IMR-90 (cell line): ENCODE results near the gene LPIN1. TPM values are rescaled to one million over a fixed set of nuclear protein-coding genes. Genes with fewer than 3 reads are reported as not detected.
"Not testable (repeated sequence)": the region's sequence is repeated elsewhere in the genome, so short reads cannot be mapped to it uniquely, and the experiment has no call there.

Experiments
- ATAC-seq: fragments of 200-7000 bp; cut with Tn5 transposase; 2 replicates; pipeline ENCODE4 v1.9.1; 2020; ENCODE audit warnings: low read depth, mild to moderate bottlenecking, moderate library complexity
- BruUV-seq: library from RNA; stranded (reverse); fragments of 400-500 nt; replicated peaks from 2 replicates; lab custom pipeline; 2021; lab: Mats Ljungman, UMichigan
- CTCF ChIA-PET: fragments of 300-600 bp; formaldehyde crosslinking; extraction: SDS; loops from one replicate; lab custom pipeline; 2021; ENCODE audit warnings: antibody characterized with exemption; lab: Yijun Ruan, JAX
- POLR2A ChIA-PET: fragments of 300-600 bp; sonication (Branson Sonifier 250); formaldehyde crosslinking; loops from one replicate; lab custom pipeline; 2022; ENCODE audit warnings: antibody characterized with exemption; ENCODE audit not compliant: unreplicated experiment; lab: Charles Lee
- DNase-seq: peaks from one replicate; pipeline ENCODE4 v3.0.0; 2013
- H2AFZ ChIP-seq: replicated peaks from 2 replicates; pipeline ENCODE3; 2013; ENCODE audit warnings: low read length, mild to moderate bottlenecking; ENCODE audit not compliant: poor library complexity
- H2AK5ac ChIP-seq: 2 replicates; pipeline ENCODE4 v1.6.1; 2013; ENCODE audit warnings: low read depth, low read length, inconsistent platforms
- H2AK9ac ChIP-seq: replicated peaks from 2 replicates; pipeline ENCODE3; 2013; ENCODE audit warnings: mild to moderate bottlenecking, low read depth, low read length, moderate library complexity; ENCODE audit not compliant: poor library complexity
- H2BK120ac ChIP-seq: 2 replicates; pipeline ENCODE4 v1.6.1; 2013; ENCODE audit warnings: low read depth, low read length, inconsistent platforms
- H2BK15ac ChIP-seq: 3 replicates; pipeline ENCODE4 v1.6.1; 2013; ENCODE audit warnings: low read depth, low read length, inconsistent platforms
- H2BK20ac ChIP-seq: 2 replicates; pipeline ENCODE4 v1.6.1; 2013; ENCODE audit warnings: low read depth, mild to moderate bottlenecking, inconsistent platforms, low read length, moderate library complexity
- H2BK5ac ChIP-seq: 2 replicates; pipeline ENCODE4 v1.6.1; 2013; ENCODE audit warnings: mild to moderate bottlenecking, low read depth, low read length, inconsistent platforms; ENCODE audit not compliant: poor library complexity, severe bottlenecking
- H3K14ac ChIP-seq: replicated peaks from 2 replicates; pipeline ENCODE4 v1.6.1; 2013; ENCODE audit warnings: low read depth, low read length, inconsistent platforms
- H3K18ac ChIP-seq: 2 replicates; pipeline ENCODE4 v1.6.1; 2013; ENCODE audit warnings: low read depth, low read length, control low read depth
- H3K23ac ChIP-seq: 2 replicates; pipeline ENCODE4 v1.6.1; 2013; ENCODE audit warnings: low read depth, low read length, inconsistent platforms
- H3K27ac ChIP-seq: 2 replicates; pipeline ENCODE4 v1.5.1; 2013; ENCODE audit warnings: mild to moderate bottlenecking, control low read depth, low read length; ENCODE audit not compliant: insufficient read depth
- H3K27me3 ChIP-seq: 2 replicates; pipeline ENCODE4 v1.6.1; 2013; ENCODE audit warnings: low read length; ENCODE audit not compliant: control insufficient read depth, insufficient read depth
- H3K36me3 ChIP-seq: 2 replicates; pipeline ENCODE4 v1.6.1; 2013; ENCODE audit warnings: low read length, mixed read lengths; ENCODE audit not compliant: control insufficient read depth, insufficient read depth
- H3K4ac ChIP-seq: 2 replicates; pipeline ENCODE4 v1.6.1; 2013; ENCODE audit warnings: low read depth, low read length, inconsistent platforms
- H3K4me1 ChIP-seq: 2 replicates; pipeline ENCODE4 v1.6.1; 2013; ENCODE audit warnings: low read length, mixed read lengths; ENCODE audit not compliant: control insufficient read depth, insufficient read depth
- H3K4me2 ChIP-seq: 2 replicates; pipeline ENCODE4 v1.6.1; 2013; ENCODE audit warnings: low read depth, mild to moderate bottlenecking, control low read depth, low read length, moderate library complexity
- H3K4me3 ChIP-seq: 2 replicates; pipeline ENCODE4 v1.5.1; 2013; ENCODE audit warnings: low read depth, mild to moderate bottlenecking, control low read depth, low read length, moderate library complexity; ENCODE audit not compliant: insufficient read depth
- H3K56ac ChIP-seq: 2 replicates; pipeline ENCODE4 v1.6.1; 2013; ENCODE audit warnings: low read length, inconsistent platforms; ENCODE audit not compliant: insufficient read depth; ENCODE audit errors: extremely low read depth
- H3K79me1 ChIP-seq, 2 experiments: 2 replicates each; pipeline ENCODE4 v1.6.1; 2013; ENCODE audit warnings: low read length in 2 of 2, inconsistent platforms in 1 of 2, low read depth in 1 of 2
- H3K9ac ChIP-seq: 2 replicates; pipeline ENCODE4 v1.6.1; 2013; ENCODE audit warnings: low read depth, low read length, control low read depth
- H3K9me1 ChIP-seq: 2 replicates; pipeline ENCODE4 v1.6.1; 2013; ENCODE audit warnings: low read length, inconsistent platforms; ENCODE audit not compliant: insufficient read depth
- H3K9me3 ChIP-seq: 2 replicates; pipeline ENCODE4 v1.6.1; 2013; ENCODE audit warnings: low read length; ENCODE audit not compliant: control insufficient read depth, insufficient read depth
- H4K20me1 ChIP-seq: 2 replicates; pipeline ENCODE4 v1.6.1; 2013; ENCODE audit warnings: low read length, inconsistent platforms; ENCODE audit not compliant: insufficient read depth
- H4K5ac ChIP-seq: 2 replicates; pipeline ENCODE4 v1.6.1; 2013; ENCODE audit warnings: mild to moderate bottlenecking, low read depth, low read length, control low read depth
- H4K8ac ChIP-seq, 2 experiments: 2 replicates each; pipeline ENCODE4 v1.6.1; 2013; ENCODE audit warnings: low read depth in 2 of 2, low read length in 2 of 2, control low read depth in 1 of 2, inconsistent platforms in 1 of 2
- H4K91ac ChIP-seq: 2 replicates; pipeline ENCODE4 v1.6.1; 2013; ENCODE audit warnings: low read depth, low read length, inconsistent platforms; ENCODE audit not compliant: insufficient read depth
- WGBS, 2 experiments: methylation state at CpG; one replicate each; pipeline versions ENCODE4 v1.1.5 to v1.1.7; 2013; ENCODE audit warnings: missing lambda C conversion rate in 2 of 2; ENCODE audit not compliant: insufficient read length in 1 of 2; ENCODE audit errors: extremely low coverage in 2 of 2; 5-methylcytosine and 5-hydroxymethylcytosine counted together
- dilution Hi-C: fragments of 300-500 bp; cut with HindIII; formaldehyde crosslinking; loops from one replicate; pipeline ENCODE4 v1.14.3; 2018; ENCODE audit warnings: low sequenced_read_pairs; ENCODE audit not compliant: unreplicated experiment
- in situ Hi-C: fragments of 300-500 bp; cut with MboI; formaldehyde crosslinking; loops from 3 replicates; pipeline ENCODE4 v1.14.3; 2019; ENCODE audit warnings: low sequenced_read_pairs, inconsistent platforms, mixed read lengths
- intact Hi-C: fragments of 100-400 bp; cut with micrococcal nuclease; formaldehyde crosslinking; loops from 2 replicates; pipeline ENCODE4 v1.10.0; 2022
- polyA plus RNA-seq, 3 experiments: library from polyadenylated mRNA; depleted of rRNA; stranded (reverse); fragments of >200 nt; gene quantifications; 2 replicates each; pipeline ENCODE4 v1.2.3, GENCODE V29; 2012; ENCODE audit warnings: low replicate concordance in 1 of 3
- total RNA-seq: library from RNA; depleted of rRNA; stranded (reverse); fragments of >200 nt; gene quantifications from 2 replicates; pipeline ENCODE4 v1.2.3, GENCODE V29; 2012

The LPIN1 gene
- total and polyA plus RNA-seq, 2 of the 4 experiments (the other 2 are of a cell fraction): 21.3 to 25.1 TPM

DNA sequence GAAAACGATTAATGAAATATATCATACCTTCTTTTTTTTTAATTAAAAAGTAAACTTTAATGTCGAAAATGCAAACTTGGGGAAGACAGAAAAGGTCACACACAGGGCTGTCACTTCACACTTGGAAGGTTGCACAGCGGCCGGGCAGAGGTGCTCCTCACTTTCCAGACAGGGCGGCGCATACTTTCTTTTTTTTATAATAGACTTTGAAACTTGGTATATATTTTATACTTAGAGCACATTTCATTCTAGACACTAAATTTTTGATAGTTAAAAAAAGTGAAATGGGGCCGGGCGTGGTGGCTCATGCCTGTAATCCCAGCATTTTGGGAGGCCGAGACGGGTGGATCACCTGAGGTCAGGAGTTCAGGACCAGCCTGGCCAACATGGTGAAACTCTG, 66.9 kb downstream of the LPIN1 start:
- H2BK20ac ChIP-seq, dilution Hi-C loops, H3K9me1 ChIP-seq, H3K14ac ChIP-seq, H2AFZ ChIP-seq, H3K23ac ChIP-seq, BruUV-seq, H3K18ac ChIP-seq, H2BK15ac ChIP-seq, H4K8ac ChIP-seq, H2AK9ac ChIP-seq, intact Hi-C loops, H3K9ac ChIP-seq, H3K4me1 ChIP-seq, ATAC-seq, CTCF ChIA-PET, H4K20me1 ChIP-seq, H3K4ac ChIP-seq, H2BK5ac ChIP-seq, H2BK120ac ChIP-seq, POLR2A ChIA-PET, DNase-seq, in situ Hi-C loops, H2AK5ac ChIP-seq, H3K56ac ChIP-seq, H4K5ac ChIP-seq, H3K27ac ChIP-seq, H3K4me2 ChIP-seq, H3K4me3 ChIP-seq, H4K91ac ChIP-seq, H3K79me1 ChIP-seq, H3K27me3 ChIP-seq, H3K9me3 ChIP-seq: not testable (repeated sequence)
- WGBS, 2 experiments: no CpG with 5 or more reads among the region's 10 CpGs
- H3K36me3 ChIP-seq: peaks cover 18% of the 10 kb centered on the region
